Measurements from ENCODE around the gene YWHAQ.
A peak's percentile ranks its signal among the peaks of the same experiment; 100 is the strongest.
"Not testable (repeated sequence)": the region's sequence is repeated elsewhere in the genome, so short reads cannot be mapped to it uniquely, and the experiment has no call there.

YWHAQ gene

DNA sequence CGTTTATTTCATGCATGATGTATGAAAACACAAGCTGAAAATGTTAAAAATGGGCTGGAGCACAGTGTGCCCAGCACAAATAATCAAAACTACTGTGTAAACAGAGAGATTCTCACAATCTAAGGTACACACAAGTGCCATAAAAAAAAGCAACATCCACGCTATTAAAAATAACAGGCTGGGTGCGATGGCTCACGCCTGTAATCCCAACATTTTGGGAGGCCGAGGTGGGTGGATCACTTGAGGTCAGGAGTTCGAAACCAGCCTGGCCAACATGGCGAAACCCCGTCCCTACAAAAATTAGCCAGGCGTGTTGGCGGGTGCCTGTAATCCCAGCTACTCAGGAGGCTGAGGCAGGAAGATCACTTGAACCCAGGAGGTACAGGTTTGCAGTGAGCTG is 22.3 kb downstream of the YWHAQ start:
- in situ Hi-C loops (cut with HindIII; ENCODE audit: low pct_ligation_motif_present, low pct_unique_long_range_greater_than_20kb, low sequenced_read_pairs); DNase-seq: not testable (repeated sequence)

GRCh38 chr2:9602412-9602811 is 28.4 kb downstream of the YWHAQ start:
- DNase-seq = no peak
- in situ Hi-C loops (cut with HindIII; ENCODE audit: low pct_ligation_motif_present, low pct_unique_long_range_greater_than_20kb, low sequenced_read_pairs) = no loop called here

GRCh38 chr2:9601397-9601796 is 29.4 kb downstream of the YWHAQ start:
- in situ Hi-C loops (cut with HindIII; ENCODE audit: low pct_ligation_motif_present, low pct_unique_long_range_greater_than_20kb, low sequenced_read_pairs) = no loop called here
- DNase-seq = no peak

DNA sequence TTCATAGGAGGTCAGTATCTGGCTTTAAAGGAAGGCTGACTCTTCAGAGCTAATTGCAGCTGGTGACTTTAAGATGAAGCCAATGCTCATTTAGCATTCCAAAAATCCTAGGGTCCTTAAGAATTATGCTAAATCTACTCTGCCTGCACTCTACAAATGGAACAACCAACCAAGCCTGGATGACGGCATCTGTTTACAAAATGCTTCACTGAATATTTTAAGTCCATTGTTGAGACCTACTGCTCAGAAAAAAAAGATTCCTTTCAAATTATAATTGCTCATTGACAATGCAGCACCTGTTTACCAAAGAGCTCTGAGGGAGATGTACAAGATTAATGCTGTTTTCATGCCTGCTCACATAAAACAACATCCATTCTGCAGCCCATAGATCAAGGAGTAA is 31.4 kb downstream of the YWHAQ start:
- in situ Hi-C loops (cut with HindIII; ENCODE audit: low pct_ligation_motif_present, low pct_unique_long_range_greater_than_20kb, low sequenced_read_pairs) = no loop called here
- no peak for DNase-seq

DNA sequence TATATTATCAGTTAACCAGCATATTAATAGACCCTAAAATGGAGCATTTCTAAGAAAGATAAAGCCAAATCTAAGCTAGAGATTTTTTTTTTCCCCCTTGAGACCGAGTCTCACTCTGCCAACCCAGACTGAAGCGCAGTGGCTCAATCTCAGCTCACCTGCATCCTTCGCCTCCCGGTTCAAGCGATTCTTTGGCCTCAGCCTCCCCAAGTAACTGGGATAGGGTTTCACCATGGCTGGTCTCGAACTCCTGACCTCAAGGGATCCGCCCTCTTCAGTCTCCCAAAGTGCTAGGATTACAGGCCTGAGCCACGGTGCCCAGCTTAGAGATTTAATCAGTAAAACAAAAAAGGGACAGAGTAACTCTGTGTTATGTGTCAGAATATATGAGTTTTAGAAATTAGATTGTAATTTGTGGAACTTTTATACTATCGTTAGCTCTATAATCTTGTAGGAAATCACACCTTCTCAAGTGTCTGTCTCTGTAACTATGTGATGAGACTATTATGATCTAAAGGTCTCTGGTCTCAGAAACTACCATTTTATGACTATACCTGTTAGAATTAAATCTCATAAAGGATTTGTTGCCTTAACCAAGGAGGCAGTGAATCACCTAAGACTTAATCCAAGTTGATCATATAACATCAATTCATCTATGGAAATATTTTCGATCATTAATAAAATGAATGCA is 34.0 kb downstream of the YWHAQ start:
- in situ Hi-C loops (cut with HindIII; ENCODE audit: low pct_ligation_motif_present, low pct_unique_long_range_greater_than_20kb, low sequenced_read_pairs) = no loop called here
- no peak for DNase-seq

DNA sequence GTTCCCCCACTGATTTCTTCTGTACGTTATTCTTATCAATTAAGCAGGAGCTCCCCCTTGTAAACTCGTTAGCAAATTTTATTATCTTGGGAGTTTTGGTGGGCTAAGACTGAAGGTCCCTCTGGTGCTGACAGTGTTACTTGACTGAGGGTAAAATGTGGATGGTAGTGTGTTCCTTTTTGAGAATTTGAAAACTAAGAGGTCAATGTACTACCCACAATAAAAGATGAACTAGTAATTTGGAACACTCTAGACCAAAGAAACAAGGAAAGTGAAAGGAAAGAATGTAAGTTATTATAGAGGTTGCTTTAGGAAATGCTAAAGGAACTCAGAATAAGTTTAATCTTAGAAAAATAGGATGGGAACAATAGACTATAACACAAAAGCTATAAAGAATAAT is 35.1 kb downstream of the YWHAQ start:
- in situ Hi-C loops (cut with HindIII; ENCODE audit: low pct_ligation_motif_present, low pct_unique_long_range_greater_than_20kb, low sequenced_read_pairs) = no loop called here
- no peak for DNase-seq

- DNase-seq = peak; percentile 49
- in situ Hi-C loops (cut with HindIII; ENCODE audit: low pct_ligation_motif_present, low pct_unique_long_range_greater_than_20kb, low sequenced_read_pairs) = not testable (repeated sequence)
Observed at GRCh38 chr2:9595256-9595655, 35.5 kb downstream of the YWHAQ start.

GRCh38 chr2:9594366-9595054 is 36.3 kb downstream of the YWHAQ start:
- DNase-seq = peak; percentile 82
- in situ Hi-C loops (cut with HindIII; ENCODE audit: low pct_ligation_motif_present, low pct_unique_long_range_greater_than_20kb, low sequenced_read_pairs) = no loop called here

GRCh38 chr2:9593925-9594324 is 36.9 kb downstream of the YWHAQ start:
- in situ Hi-C loops (cut with HindIII; ENCODE audit: low pct_ligation_motif_present, low pct_unique_long_range_greater_than_20kb, low sequenced_read_pairs) = no loop called here
- no peak for DNase-seq

DNA sequence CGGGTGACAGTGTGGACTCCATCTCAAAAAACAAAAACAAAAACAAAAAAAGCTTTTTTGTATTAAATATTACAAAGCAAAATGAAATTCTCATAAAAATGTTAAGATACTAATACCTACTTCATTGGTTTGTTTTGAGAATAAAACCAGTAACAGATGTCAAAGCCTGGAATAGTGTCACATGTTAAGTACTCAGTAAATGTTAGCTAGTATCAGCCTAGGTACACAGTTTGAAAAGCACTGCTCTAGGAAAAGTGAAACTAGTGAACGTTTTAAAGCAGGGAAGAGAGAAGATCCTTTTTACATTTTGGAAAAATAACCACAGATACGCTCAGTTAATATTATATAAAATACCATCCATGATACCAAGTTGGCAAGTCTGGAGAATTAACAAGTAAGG is 38.1 kb downstream of the YWHAQ start:
- in situ Hi-C loops (cut with HindIII; ENCODE audit: low pct_ligation_motif_present, low pct_unique_long_range_greater_than_20kb, low sequenced_read_pairs) = no loop called here
- DNase-seq = no peak

GRCh38 chr2:9590641-9591040 is 40.2 kb downstream of the YWHAQ start:
- in situ Hi-C loops (cut with HindIII; ENCODE audit: low pct_ligation_motif_present, low pct_unique_long_range_greater_than_20kb, low sequenced_read_pairs) = no loop called here
- DNase-seq = no peak

DNA sequence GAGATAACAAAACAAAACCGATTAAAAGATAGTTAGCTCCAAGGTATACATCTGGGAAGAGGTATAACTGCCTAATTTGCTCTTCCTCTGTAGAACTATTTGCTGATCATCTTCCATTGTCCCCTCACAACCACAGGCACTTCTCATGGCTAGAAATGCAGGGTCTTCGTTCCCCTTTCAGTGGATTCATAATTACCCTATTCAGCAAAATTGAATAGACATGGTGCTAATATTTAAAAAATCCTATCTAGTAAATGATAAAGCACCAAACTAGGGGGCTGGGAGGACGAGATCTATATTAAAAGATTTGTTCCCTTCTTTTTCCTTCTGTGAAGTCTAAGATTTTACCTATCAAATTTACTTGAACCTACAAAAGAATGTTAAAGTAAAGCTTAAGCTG is 44.3 kb downstream of the YWHAQ start:
- in situ Hi-C loops (cut with HindIII; ENCODE audit: low pct_ligation_motif_present, low pct_unique_long_range_greater_than_20kb, low sequenced_read_pairs) = no loop called here
- no peak for DNase-seq

- DNase-seq = no peak
- in situ Hi-C loops (cut with HindIII; ENCODE audit: low pct_ligation_motif_present, low pct_unique_long_range_greater_than_20kb, low sequenced_read_pairs) = no loop called here
Observed at GRCh38 chr2:9585486-9585885, 45.3 kb downstream of the YWHAQ start.

DNA sequence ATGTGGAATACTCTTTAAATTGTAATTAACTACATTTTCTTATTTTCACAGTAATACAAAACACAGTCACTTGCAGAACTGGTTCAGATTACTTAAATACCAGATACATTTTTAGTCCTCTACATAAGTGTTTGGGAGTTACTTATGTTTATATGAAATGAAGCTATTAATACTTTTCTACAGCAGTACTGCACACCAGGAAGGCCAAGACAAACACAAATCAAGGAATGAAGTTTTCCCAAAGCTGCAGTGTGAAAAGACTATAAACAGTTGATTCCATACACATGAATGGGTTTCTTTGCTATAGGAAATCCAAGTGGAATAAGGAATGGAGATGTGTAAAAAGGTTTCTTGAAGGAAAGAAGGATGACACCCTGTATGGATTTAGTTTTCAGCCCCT is 45.9 kb downstream of the YWHAQ start:
- DNase-seq; in situ Hi-C loops (cut with HindIII; ENCODE audit: low pct_ligation_motif_present, low pct_unique_long_range_greater_than_20kb, low sequenced_read_pairs): not testable (repeated sequence)

GRCh38 chr2:9582624-9583023 is 48.2 kb downstream of the YWHAQ start:
- in situ Hi-C loops (cut with HindIII; ENCODE audit: low pct_ligation_motif_present, low pct_unique_long_range_greater_than_20kb, low sequenced_read_pairs) = no loop called here
- DNase-seq = no peak

DNA sequence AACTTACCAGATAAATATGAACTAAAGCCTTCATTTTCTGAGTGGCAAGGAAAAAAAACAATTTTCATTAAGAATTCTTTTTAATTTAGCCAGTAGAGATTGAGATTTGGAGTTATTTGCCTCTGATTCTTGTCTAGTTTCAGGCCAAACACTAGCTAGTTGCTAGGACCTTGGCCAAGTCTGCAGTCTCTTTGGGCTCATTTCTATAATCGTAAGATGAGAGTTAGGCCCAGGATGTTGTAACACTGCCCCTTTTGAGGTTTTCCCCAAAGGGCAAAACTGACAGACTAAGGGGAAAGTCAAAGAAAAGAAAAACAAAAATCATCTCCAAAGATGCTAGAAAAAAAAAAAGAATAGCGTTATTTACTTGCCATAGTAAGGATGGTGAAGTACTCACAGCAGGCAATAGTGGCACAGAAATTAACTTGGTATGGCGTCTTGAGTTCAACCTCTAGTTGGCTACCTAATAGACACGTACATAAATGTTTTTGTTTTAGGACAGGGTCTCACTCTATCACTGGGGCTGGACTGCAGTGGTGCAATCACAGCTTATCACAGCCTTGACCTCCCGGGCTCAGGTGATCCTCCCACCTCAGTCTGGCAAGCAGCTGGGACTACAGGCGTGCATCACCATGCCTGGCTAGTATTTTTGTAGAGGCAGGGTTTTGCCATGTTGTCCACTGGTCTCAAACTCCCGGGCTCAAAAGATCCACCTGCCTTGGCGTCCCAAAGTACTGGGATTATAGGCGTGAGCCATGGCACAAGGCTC is 52.1 kb downstream of the YWHAQ start:
- in situ Hi-C loops (cut with HindIII; ENCODE audit: low pct_ligation_motif_present, low pct_unique_long_range_greater_than_20kb, low sequenced_read_pairs) = no loop called here
- no peak for DNase-seq

DNA sequence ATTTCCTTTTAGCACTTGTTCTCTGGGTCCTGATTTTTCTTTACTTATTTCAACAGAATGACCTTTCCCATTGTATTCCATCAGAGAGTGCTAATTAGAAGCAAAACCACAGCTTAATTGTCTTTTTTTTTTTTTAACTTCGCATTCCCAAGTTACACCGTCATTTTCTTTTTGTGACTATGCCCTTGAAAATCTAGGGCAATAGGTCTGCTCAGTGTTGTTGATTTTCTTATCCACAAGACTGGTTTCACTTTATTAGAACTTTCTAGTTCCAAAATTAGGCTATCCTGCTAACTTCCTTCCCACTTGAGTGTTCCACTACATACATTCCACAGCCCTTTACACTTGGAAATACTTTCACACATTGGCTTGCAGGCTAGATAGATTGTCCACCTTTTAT is 56.5 kb downstream of the YWHAQ start:
- DNase-seq = no peak
- in situ Hi-C loops (cut with HindIII; ENCODE audit: low pct_ligation_motif_present, low pct_unique_long_range_greater_than_20kb, low sequenced_read_pairs) = no loop called here

DNA sequence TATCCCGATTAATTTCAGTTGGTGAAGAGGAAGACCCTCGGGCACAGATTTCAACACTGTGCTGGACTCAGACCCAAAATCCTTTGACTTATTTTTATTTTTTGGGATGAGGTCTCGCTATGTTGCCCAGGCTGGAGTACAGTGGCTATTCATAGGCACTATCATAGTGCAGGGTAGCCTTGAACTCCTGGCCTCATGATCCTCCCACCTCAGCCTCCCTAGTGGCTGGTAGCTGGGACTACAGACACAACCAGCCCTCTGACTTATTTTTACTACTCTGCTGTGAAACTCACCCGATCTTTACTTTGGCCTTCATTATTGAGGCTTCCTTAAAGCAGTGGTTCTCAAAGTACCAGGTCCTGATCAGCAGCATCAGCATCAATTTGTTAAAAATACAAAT is 57.0 kb downstream of the YWHAQ start:
- in situ Hi-C loops (cut with HindIII; ENCODE audit: low pct_ligation_motif_present, low pct_unique_long_range_greater_than_20kb, low sequenced_read_pairs) = no loop called here
- DNase-seq = no peak

DNA sequence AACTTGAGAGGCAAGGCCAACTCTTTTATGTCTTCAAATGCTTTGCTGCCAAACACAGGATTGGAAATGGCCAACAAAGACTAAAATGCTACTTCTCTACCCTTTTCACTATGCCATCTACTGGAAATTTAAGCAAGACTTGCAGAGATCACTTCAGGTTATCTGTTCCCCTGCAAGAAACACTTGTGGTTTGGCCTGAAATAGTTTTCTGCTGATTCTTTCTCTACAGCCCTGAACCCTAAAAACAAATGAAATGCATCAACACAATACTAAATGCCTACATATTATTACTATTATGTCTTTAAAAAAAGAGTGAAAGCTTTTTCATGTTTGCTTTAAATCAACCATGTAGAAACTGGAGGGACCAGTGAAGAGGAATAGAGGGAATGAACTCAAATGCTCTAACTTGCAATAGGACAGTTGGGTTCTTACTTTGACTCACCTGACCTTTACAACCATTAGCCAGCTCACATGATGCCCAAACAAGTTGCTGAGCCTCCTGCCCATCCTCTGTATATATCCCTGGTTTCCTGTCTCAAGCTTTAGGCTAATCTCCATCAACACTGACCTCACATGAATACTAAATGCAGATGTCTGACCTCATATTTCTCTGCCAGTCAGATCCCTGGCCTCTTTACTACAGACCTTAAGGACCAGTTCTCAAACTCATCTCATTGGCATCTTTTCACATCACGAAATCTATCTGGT is 57.6 kb downstream of the YWHAQ start:
- DNase-seq = peak; percentile 26
- in situ Hi-C loops (cut with HindIII; ENCODE audit: low pct_ligation_motif_present, low pct_unique_long_range_greater_than_20kb, low sequenced_read_pairs) = no loop called here

All from ACHN (cell line).